NCI-H2171 (cell line): ENCODE results near the gene MDK.

Experiments used
- DNase-seq: peaks from one replicate; lab custom pipeline; 2025; lab: John Stamatoyannopoulos, UW

Gene MDK

DNA sequence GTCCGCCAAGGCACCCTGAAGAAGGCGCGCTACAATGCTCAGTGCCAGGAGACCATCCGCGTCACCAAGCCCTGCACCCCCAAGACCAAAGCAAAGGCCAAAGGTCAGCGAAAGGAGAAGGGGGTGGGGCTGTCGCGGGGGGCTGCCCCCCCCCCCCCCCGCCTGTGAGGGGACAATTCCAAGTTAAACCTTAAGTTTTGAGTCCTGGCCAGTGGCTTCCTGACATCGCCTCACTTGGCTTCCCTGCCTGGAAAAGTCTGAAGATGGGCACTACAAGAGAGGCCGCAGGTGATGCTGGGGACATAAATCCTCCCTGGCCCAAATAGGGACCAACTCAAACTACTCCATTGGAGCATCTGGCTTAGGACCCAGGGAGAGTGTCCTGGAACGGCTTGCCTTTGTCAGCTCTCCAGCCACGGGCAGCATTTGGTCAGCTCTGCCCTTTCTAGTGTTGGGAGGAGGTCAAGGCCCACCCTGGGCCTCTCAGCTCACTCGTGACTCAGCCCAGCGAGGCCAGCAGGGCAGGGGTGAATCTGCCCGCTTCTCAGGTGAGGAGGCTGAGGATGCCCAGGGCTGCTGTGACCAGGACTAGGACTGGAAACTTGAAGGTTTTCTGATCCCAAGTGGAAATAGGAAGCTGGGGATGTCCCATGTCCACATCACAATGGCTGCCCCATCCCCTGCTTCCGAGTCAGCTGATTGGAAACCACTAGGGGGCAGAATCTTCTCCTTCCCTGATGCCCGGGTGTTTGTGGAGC, 1.4 kb downstream of the MDK start:
- DNase-seq, result no peak

- DNase-seq, result no peak
These were observed 1.9 kb downstream of the MDK start for GRCh38 chr11:46383404-46383758.

- DNase-seq, result no peak
These were observed 2.7 kb downstream of the MDK start for GRCh38 chr11:46383974-46384701.

DNA sequence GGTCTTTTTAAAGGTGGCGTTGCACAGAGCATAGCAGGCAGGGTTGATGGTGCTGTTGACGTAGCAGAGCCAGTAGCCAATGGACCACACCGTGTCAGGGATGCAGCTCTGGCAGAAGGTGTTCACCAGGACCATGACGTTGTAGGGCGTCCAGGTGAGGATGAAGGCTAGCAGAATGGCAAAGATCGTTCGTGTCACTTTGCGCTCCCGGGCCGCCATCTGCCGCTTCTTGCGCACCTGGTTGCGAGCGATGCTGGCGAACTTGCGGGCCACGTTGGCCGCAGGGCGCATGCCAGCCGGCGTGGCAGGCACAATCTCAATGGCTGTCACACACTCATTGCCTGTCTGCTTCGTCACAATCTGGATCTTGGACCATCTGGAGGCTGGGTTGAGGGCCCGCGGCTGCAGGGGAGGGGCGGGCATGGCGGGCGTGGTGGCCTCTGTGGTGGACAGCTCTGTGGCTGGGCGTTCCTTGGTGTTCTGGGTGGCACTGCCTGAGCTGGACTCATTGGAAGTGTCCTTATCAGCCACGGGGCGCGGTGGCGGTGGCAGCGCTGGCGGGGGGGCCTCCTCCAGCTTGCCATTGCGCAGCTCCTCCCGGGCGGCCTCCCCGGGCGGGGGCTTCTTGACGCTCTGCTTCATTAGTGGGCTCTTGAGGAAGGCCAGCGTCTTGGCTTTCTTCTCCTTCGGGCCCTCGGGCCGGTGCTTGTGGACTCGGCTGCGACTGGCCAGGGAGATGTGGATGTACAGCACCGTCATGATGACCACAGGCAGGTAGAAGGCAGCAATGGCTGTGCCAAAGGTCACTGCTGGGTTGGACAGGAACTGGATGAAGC, 3.9 kb downstream of the MDK start:
- no peak for DNase-seq

GRCh38 chr11:46386005-46386578, 4.6 kb downstream of the MDK start:
- no peak for DNase-seq

DNA sequence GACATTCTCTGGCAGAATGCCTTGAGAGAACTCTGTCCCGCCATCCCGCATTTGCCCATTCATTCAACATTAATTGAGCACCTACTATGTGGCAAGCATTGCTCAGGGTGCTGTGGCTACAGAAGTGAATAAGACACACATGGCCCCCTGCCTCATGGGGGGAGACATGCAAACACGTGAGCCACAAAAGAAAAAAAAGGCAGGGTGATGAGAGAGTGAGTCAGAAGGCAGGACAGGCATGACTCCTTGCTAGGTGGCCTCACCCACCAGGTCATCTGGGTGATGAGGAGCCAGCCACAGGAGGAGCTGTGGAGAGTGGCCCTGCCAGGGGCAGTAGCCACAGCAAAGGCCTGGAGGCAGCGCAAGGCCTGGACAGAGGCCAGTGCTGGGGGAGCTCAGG, 5.2 kb downstream of the MDK start:
- no peak for DNase-seq

DNA sequence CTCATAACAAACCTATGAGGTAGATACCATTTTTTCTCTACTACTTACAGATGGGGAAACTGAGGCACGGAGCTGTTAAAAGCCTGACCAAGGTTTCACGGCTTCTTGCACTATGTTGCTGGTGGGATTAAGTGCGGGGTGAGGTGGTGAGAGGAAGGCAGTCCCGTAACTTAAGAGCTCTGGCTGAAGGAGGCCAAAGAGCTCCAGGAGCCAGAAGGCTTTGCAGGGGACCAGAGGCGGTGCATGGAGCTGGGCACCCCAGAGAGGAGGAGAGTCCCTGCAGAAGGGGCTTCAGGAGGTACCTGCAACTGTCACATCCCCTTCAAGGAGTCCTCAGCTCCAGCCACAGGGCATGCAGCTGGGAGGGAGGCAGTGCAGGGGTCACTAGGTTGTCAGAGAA, 6.0 kb downstream of the MDK start:
- DNase-seq, result no peak

DNA sequence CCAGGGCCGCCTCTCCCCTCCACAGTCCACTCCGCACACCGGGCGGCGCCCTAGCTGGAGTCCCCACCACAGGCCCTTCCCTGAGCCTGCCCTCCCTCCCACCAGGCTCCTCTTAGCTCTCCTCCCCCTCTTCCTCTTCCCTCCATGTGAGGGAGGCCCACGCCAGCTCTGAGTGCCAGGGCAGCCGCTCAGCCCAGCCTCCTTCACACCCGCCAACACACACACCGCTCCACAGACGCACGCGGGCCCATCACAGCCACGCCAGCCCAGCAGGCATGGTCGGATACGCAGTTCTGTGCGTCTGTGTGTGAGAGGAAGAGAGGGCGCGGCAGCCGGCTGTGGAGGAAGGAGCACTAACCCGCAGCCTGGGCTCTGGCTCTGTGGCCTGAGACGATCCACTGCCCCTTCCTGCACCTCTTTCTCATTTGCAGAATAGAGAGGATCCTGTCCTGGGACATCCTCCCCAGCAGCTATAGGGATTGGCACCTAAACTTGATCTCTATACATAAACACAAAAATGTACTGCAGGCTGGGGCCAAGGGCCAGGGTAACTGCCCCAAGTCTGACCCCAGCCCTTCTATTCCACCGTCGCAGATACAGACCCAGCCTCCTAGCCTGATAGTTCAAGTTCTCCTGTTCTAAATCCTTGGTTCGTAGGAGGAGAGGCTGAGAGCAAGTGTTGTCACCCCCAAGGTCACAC, 6.6 kb downstream of the MDK start:
- no peak for DNase-seq

- no peak for DNase-seq
These were observed 7.4 kb downstream of the MDK start for GRCh38 chr11:46388619-46389449.

- DNase-seq, result peak; percentile 58
These were observed 8.2 kb downstream of the MDK start for GRCh38 chr11:46389450-46390330.

GRCh38 chr11:46390331-46391171, 9.1 kb downstream of the MDK start:
- DNase-seq, result no peak

DNA sequence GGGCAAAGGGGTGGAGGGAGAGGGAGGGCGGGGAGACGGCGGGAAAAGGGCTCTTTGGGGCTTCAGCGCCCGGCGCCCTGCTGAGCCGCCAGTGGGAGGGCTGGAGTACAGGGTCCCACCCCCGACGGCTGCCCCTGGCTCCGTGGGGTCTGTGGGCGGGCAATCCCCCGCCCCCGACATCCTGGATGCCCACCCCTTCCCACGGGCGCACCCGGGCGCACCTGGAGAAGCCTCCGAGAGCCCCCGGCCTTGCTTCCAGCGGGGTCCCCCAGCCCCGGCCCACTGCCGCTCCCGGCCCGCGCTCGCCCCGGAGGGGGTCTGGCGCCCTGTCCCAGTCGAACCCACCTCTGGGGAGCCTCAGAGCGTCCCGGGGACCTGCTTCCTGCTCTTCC, 9.7 kb downstream of the MDK start:
- no peak for DNase-seq

DNA sequence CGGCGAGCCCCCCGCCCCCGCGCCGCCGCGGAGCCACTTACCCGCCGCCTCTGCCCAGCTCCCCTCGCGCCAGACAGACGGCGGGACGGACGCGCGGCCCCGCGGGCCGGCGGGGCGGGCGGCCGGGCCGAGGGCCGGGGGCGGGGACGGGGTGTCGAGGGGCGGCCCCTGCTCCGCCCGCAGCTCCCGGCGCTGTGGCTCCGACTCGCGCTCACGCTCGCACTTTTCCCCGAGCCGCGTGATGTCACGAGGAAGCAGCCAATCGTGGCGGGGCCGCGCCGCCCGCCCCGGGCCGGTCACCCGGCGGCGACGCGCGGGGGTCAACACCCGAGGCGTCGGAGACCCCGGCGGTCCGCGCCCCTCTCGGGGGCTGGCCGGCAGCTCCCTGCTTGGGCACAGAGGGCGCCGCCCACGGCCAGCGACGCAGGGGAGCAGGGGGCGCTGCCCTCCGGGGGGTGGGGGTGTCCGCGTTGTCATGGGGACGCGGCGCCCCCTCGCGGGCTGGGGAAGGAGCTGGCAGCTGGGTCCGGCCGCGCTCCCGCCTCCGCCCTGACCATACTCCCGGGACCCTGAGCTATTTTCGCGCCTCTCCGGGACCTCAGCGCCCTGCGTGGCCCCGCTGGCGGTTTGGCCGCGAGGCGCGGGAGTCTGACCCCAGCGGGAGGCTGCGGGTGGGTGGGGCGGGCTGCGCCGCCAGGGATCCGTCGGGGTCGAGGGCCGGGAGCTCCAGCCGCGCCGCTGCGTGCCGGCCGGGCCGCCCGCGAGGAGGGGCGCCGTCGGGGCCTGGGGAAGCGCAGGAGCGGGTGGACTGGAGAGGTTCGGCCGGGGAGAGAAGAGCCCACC, 10.3 kb downstream of the MDK start, which contains the start of gene CHRM4:
TSS of gene CHRM4 (minus strand) at position 199 of the 843 bp plus-strand sequence. CDS start 5,219 bp downstream, outside the sequence.
- DNase-seq, result peak; percentile 37

GRCh38 chr11:46392421-46393230, 11.2 kb downstream of the MDK start:
- DNase-seq, result peak; percentile 40

- DNase-seq, result no peak
These were observed 11.8 kb downstream of the MDK start for GRCh38 chr11:46393231-46393616.

DNA sequence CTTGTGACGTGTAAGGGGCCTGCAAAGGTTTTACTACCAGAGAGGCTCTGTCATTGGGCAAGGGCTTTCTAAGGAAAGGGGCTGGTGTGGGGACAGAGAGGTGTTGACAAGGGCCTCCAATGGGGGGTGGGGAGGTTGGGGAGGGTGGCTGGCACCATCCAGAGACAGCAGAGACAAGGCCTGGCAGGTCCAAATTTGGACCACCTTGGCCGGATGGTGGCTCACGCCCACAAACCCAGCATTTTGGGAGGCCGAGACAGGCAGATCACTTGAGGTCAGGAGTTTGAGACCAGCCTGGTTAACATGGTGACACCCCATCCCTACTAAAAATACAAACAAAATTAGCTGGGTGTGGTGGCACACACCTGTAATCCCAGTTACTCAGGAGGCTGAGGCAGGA, 12.3 kb downstream of the MDK start:
- no peak for DNase-seq

- DNase-seq, result no peak
These were observed 16.1 kb downstream of the MDK start for GRCh38 chr11:46397526-46397925.
